HG02571 (cell line): Measurements from ENCODE around the gene ANKS1B.
"Not testable (repeated sequence)": the region's sequence is repeated elsewhere in the genome, so short reads cannot be mapped to it uniquely, and the experiment has no call there.

Source experiments
- ATAC-seq: cut with Tn5 transposase; IDR thresholded peaks from one replicate; pipeline ENCODE4 v1.9.1; 2021; ENCODE audit warnings: mild to moderate bottlenecking, moderate library complexity; ENCODE audit not compliant: unreplicated experiment

ANKS1B gene

GRCh38 chr12:98983647-98984046 lies 1001.1 kb downstream of the ANKS1B start:
- ATAC-seq: no peak

- no peak for ATAC-seq
These were observed 1004.2 kb downstream of the ANKS1B start for GRCh38 chr12:98980508-98980907.

- no peak for ATAC-seq
These were observed 1007.5 kb downstream of the ANKS1B start for GRCh38 chr12:98977186-98977585.

GRCh38 chr12:98974767-98975381 lies 1009.9 kb downstream of the ANKS1B start:
- ATAC-seq: no peak

- ATAC-seq: no peak
These were observed 1011.3 kb downstream of the ANKS1B start for GRCh38 chr12:98973395-98973794.

- no peak for ATAC-seq
These were observed 1013.8 kb downstream of the ANKS1B start for GRCh38 chr12:98970950-98971349.

- no peak for ATAC-seq
These were observed 1014.5 kb downstream of the ANKS1B start for GRCh38 chr12:98970210-98970609.

- no peak for ATAC-seq
These were observed 1015.8 kb downstream of the ANKS1B start for GRCh38 chr12:98968896-98969295.

- not testable (repeated sequence) for ATAC-seq
These were observed 1027.6 kb downstream of the ANKS1B start for GRCh38 chr12:98957135-98957534.

GRCh38 chr12:98955284-98955683 lies 1029.5 kb downstream of the ANKS1B start:
- ATAC-seq: no peak

- ATAC-seq: no peak
These were observed 1030.2 kb downstream of the ANKS1B start for GRCh38 chr12:98954506-98954905.

- ATAC-seq: no peak
These were observed 1033.3 kb downstream of the ANKS1B start for GRCh38 chr12:98951406-98951805.

- no peak for ATAC-seq
These were observed 1036.3 kb downstream of the ANKS1B start for GRCh38 chr12:98948343-98948949.

- no peak for ATAC-seq
These were observed 1038.9 kb downstream of the ANKS1B start for GRCh38 chr12:98945864-98946263.

- ATAC-seq: no peak
These were observed 1044.8 kb downstream of the ANKS1B start for GRCh38 chr12:98939926-98940325.

GRCh38 chr12:98939350-98939749 lies 1045.4 kb downstream of the ANKS1B start:
- ATAC-seq: no peak

GRCh38 chr12:98935847-98936246 lies 1048.9 kb downstream of the ANKS1B start:
- no peak for ATAC-seq

- no peak for ATAC-seq
These were observed 1061.9 kb downstream of the ANKS1B start for GRCh38 chr12:98922871-98923270.

GRCh38 chr12:98918176-98918863 lies 1066.4 kb downstream of the ANKS1B start:
- no peak for ATAC-seq

GRCh38 chr12:98916106-98916505 lies 1068.6 kb downstream of the ANKS1B start:
- no peak for ATAC-seq

- ATAC-seq: no peak
These were observed 1072.2 kb downstream of the ANKS1B start for GRCh38 chr12:98912401-98912974.

GRCh38 chr12:98911396-98911795 lies 1073.3 kb downstream of the ANKS1B start:
- ATAC-seq: no peak
